Ovary (tissue), 3 donors: ENCODE results near the gene TRIM63.

ENCODE experiments used
- CTCF ChIP-seq, 3 donors: fragments of 450-650 bp in 2 of 3; fragments of 200-600 bp in 1 of 3; IDR thresholded peaks; one replicate each; pipeline versions ENCODE4 v1.5.1 to v1.8.0; 2016 to 2022; ENCODE audit warnings: antibody characterized with exemption in 3 of 3, mild to moderate bottlenecking in 1 of 3
- EP300 ChIP-seq: sonication (generic); formaldehyde crosslinking; IDR thresholded peaks from one replicate; pipeline ENCODE4 v1.6.1; 2017; ENCODE audit warnings: antibody characterized with exemption
- donor health status: DM: no; HTN: no; CAD: no.

DNA sequence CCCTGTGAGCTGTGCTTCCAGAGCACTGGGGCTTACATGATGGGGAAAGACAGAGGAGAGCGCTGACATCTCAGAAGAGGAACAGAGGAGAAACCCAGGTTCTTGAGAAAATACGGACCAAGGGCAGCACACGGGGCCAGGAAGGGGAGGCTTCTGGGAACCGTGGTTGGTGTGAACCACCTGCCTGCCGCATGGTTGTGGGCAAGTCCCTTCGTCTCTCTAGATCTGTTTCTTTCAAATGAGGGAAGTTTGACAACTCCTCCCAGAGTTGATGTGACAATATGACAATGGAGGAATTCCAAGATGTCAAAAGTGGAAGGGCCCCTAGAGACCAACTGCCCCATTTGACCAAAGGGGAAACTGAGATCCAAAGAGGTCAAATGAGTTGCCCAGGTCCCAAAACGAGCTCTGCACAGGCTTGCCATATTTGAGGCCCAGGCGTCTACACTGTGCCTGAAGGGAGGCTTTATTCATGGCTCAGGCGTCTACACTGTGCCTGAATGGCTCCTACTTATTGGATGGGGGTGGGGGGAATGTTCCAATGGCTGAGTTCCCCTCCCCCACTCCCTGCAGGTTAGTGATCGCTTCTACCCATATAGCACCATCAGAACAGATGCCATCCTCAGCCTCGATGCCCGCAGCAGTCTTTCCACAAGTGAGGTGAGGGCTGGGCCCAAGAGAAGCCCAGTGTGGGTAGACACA, 34.6 kb downstream of the TRIM63 start:
- no peak for TF ChIP-seq EP300
- TF ChIP-seq CTCF (IDR thresholded peaks at IDR 0.05), result no peak
